Stimulated activated CD8-positive, alpha-beta memory T cell treated with anti-CD3 and anti-CD28 coated beads, Interleukin-4, amount 100 ng/mL, for 1 hour (primary cell): ENCODE measurements around the gene LRTM2.

Experiments used
- DNase-seq, 2 donors: peaks; one replicate each; pipeline ENCODE4 v3.0.0-alpha.2; 2020; ENCODE audit warnings: low read depth in 2 of 2, low spot score in 1 of 2

LRTM2 gene

GRCh38 chr12:1842183-1842904 lies 22.0 kb downstream of the LRTM2 start:
- no peak for DNase-seq

- no peak for DNase-seq
Measured at GRCh38 chr12:1842905-1843640, 22.7 kb downstream of the LRTM2 start.

GRCh38 chr12:1843641-1844005 lies 23.3 kb downstream of the LRTM2 start:
- DNase-seq: no peak

GRCh38 chr12:1844223-1844622 lies 23.9 kb downstream of the LRTM2 start:
- no peak for DNase-seq

GRCh38 chr12:1844661-1845409 lies 24.5 kb downstream of the LRTM2 start:
- DNase-seq: no peak

GRCh38 chr12:1845427-1845826 lies 25.1 kb downstream of the LRTM2 start:
- no peak for DNase-seq

GRCh38 chr12:1845886-1846285 lies 25.5 kb downstream of the LRTM2 start:
- no peak for DNase-seq

GRCh38 chr12:1846421-1847405 lies 26.3 kb downstream of the LRTM2 start:
- no peak for DNase-seq

- no peak for DNase-seq
Measured at GRCh38 chr12:1847411-1847810, 27.0 kb downstream of the LRTM2 start.

GRCh38 chr12:1848146-1848545 lies 27.8 kb downstream of the LRTM2 start:
- DNase-seq: no peak

- no peak for DNase-seq
Measured at GRCh38 chr12:1848745-1849144, 28.4 kb downstream of the LRTM2 start.

GRCh38 chr12:1851151-1851701 lies 30.9 kb downstream of the LRTM2 start:
- no peak for DNase-seq

- DNase-seq: no peak
Measured at GRCh38 chr12:1852076-1852475, 31.7 kb downstream of the LRTM2 start.

- no peak for DNase-seq
Measured at GRCh38 chr12:1853716-1854115, 33.4 kb downstream of the LRTM2 start.

GRCh38 chr12:1855241-1855640 lies 34.9 kb downstream of the LRTM2 start:
- DNase-seq: no peak

GRCh38 chr12:1857086-1857485 lies 36.7 kb downstream of the LRTM2 start:
- no peak for DNase-seq

GRCh38 chr12:1857821-1858220 lies 37.5 kb downstream of the LRTM2 start:
- no peak for DNase-seq

GRCh38 chr12:1858456-1858855 lies 38.1 kb downstream of the LRTM2 start:
- no peak for DNase-seq

GRCh38 chr12:1859643-1860042 lies 39.3 kb downstream of the LRTM2 start:
- DNase-seq: no peak

- DNase-seq: no peak
Measured at GRCh38 chr12:1862973-1863372, 42.6 kb downstream of the LRTM2 start.

- DNase-seq: no peak
Measured at GRCh38 chr12:1863823-1864222, 43.5 kb downstream of the LRTM2 start.
